Stimulated activated memory B cell treated with anti-CD40 and anti-IgM and Interleukin-4, amounts not matched to agents 10 μg/mL and 1 μg/mL and 100 μg/mL, for 72 hours (primary cell): ENCODE results near the gene NAA40.

Experiments used
- ATAC-seq: fragments of 150-1000 bp; cut with Tn5 transposase; 2 replicates; pipeline ENCODE4 v1.10.0; 2021
- H3K27ac Mint-ChIP-seq: one replicate; pipeline ENCODE4 v1.8.0; 2022; ENCODE audit warnings: mild to moderate bottlenecking, mixed read lengths
- H3K27me3 Mint-ChIP-seq: one replicate; pipeline ENCODE4 v1.8.0; 2022; ENCODE audit warnings: mixed read lengths
- H3K36me3 Mint-ChIP-seq: one replicate; pipeline ENCODE4 v1.8.0; 2022; ENCODE audit warnings: mixed read lengths
- H3K4me1 Mint-ChIP-seq: one replicate; pipeline ENCODE4 v1.8.0; 2022; ENCODE audit warnings: mixed read lengths
- H3K4me3 Mint-ChIP-seq: one replicate; pipeline ENCODE4 v1.8.0; 2022; ENCODE audit warnings: mild to moderate bottlenecking, moderate library complexity, mixed read lengths
- H3K9me3 Mint-ChIP-seq: one replicate; pipeline ENCODE4 v1.8.0; 2022; ENCODE audit warnings: mixed read lengths

NAA40 gene

DNA sequence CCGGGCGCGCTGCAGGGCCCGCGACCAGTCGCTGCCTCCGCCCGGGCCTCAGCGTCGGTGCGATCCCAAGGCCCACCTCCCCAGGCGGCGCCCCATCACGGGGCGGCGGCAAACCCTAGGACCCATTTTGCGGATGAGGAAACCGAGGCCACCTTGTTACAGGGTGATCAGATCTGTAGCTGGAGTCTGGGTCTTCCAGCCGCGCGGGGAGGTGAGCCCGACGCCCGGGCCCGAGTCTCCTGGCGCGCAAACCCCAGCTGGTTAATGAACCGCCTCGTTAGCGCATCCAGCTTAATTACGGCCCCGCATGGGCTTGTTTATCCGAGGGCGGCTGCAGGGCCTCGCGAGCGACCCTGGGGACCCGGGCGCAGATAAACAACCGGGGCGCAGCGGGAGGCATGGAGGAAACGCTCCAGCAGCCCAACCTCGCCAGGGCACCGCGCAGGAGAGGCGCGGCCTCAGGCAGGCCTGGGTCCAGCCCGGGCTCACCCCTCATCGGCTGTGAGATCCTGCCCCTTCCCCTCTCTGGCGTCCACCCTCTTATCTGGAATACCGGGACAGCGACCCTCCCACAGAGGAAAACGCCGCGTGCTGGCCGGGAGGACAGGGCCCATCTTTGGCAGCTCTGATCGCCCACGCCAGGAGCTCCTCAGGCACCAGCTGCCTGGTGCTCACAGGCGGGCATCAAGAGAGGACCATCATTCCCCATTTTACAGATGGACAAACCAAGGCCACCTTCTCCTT, 62.1 kb downstream of the NAA40 start:
- Mint-ChIP-seq H3K9me3 (no peaks in the 10 kb centered on the region), H3K4me1 (peaks cover 29% of the 10 kb centered on the region), H3K27ac (no peak overlapping the region), H3K4me3 (peak overlapping the region; percentile 13), H3K36me3 (peaks cover 27% of the 10 kb centered on the region), H3K27me3 (peaks cover 8% of the 10 kb centered on the region)
- ATAC-seq = no peak

DNA sequence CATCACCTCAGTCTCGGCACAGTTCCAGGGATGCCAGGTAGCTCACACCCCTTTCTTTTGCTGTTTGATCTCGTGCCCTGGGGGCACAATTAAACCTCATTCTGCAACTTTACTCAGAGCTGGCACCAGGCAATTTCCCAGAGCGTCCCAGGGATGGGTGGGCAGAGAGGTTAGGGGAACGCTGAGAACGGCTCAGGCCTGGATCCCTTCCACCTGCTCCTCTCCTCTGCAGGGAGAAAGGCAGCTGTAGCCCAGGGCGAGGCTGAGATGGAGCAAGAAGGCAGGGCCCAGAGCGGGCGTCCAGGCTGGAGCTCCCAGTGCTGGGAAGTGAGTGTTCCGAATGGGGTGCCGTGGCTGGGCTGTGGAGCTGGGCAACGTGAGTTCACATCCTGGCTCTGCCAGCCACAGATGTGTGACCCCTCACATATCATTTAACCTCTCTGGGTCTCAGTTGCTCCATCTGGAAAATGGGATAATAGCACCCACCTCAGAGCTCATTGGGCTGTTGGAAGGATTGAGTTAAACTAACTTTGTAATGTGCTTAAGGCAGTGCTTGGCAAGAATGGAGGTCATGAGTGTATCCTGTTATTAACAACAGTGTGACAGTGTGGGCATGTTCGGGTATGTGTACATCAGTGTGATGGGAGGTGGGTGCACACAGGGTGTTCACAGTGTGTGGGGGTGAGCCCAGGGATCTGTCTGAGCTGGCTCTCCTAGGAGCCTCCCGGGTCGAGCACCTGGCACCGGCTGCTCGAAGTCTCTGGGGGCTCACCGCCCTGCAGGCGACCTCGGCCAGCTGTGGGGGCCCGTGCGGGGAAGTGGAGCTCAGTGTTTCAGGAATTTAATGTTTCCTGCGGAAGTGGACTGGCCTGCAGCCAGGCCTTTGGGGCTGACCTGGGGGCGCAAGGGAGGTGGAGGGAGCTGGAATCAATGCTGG, 63.0 kb downstream of the NAA40 start:
- peaks cover 16% of the 10 kb centered on the region for H3K27me3 Mint-ChIP-seq
- peak overlapping the region; percentile 13 for H3K4me3 Mint-ChIP-seq
- H3K4me1 Mint-ChIP-seq = peaks cover 34% of the 10 kb centered on the region
- H3K9me3 Mint-ChIP-seq = no peaks in the 10 kb centered on the region
- no peak overlapping the region for H3K27ac Mint-ChIP-seq
- no peak for ATAC-seq
- H3K36me3 Mint-ChIP-seq = peaks cover 19% of the 10 kb centered on the region

DNA sequence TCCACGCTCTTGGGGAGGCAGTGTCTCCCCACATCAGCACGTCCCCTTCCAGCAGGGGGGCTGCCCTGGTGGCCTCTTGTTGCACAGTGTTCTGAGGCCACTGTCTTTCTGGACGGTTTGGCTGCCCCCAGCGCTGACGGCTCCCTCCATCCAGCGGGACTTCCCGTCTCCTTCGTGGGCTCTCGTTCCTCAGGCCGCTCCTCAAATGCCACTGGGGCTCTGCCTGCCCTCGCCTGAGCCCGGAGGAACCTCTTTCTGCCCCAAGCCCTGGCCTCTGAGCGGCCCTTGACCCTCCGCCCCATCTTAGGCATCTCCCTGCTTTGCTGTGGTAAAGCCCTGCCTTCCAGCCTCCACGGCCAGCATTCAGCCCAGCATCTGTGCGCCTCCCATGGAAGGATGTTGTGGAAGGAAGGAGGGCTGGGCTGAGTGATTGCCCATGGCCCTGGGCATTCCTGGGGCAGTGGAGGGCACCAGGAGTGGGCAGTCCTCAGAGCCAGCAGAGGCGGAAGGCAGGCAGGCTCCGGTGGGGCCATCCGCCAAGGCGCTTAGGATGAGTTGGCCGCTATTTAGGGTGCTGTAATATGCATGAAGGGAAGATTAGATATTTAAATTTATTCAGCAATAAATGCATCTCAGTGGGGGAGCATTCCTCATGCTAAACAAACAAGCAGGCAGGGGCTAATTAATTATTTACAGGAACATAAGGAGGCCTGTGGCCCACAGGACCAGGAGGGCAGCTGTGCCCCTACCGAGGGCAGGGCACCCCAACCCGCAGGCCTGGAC, 65.2 kb downstream of the NAA40 start:
- H3K4me3 Mint-ChIP-seq = no peak overlapping the region
- H3K27ac Mint-ChIP-seq = no peak overlapping the region
- peaks cover 29% of the 10 kb centered on the region for H3K4me1 Mint-ChIP-seq
- peaks cover 38% of the 10 kb centered on the region for H3K27me3 Mint-ChIP-seq
- ATAC-seq = no peak
- no peaks in the 10 kb centered on the region for H3K9me3 Mint-ChIP-seq
- H3K36me3 Mint-ChIP-seq = no peaks in the 10 kb centered on the region

DNA sequence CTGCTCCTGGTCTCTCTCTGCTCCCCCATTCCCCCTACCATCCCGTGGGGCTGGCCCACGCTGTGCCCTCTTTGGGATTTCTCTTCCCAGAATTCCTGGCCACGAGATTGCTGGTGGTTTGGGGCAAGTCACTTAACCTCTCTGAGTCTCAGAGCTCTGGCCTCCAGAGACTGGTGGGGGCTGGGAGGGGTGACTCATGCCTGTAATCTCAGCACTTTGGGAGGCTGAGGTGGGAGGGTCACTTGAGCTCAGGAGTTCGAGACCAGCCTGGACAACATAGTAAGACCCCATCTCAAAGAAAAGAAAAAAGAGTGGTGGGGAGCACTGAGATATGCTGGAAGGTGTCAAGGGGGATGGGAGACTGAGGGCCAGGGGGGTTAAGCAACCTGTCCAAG, 65.8 kb downstream of the NAA40 start:
- H3K4me1 Mint-ChIP-seq = peaks cover 26% of the 10 kb centered on the region
- no peaks in the 10 kb centered on the region for H3K36me3 Mint-ChIP-seq
- ATAC-seq = no peak
- H3K27me3 Mint-ChIP-seq = peaks cover 41% of the 10 kb centered on the region
- H3K27ac Mint-ChIP-seq = no peak overlapping the region
- no peak overlapping the region for H3K4me3 Mint-ChIP-seq
- no peaks in the 10 kb centered on the region for H3K9me3 Mint-ChIP-seq

DNA sequence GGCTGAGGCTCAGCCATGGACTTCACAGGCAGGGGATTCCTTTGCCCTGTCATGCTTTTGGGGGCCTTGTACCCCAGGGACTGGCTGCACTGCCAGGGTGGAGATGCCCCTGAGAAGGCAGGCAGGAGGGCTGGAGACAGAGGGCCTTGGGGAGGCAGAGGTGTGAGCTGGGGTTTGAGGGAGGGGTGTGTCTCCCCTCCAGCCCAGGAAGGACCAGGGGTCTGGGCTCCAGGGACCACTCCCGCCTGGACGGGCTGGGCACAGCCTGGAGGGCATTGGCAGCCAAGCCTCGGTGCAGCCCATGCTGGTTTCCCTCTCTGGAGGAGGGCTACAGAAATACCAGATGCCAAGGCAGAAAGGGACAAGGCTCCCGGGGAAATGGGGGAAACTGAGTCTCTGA, 66.9 kb downstream of the NAA40 start:
- Mint-ChIP-seq H3K4me1 (peaks cover 21% of the 10 kb centered on the region), H3K27me3 (peaks cover 51% of the 10 kb centered on the region), H3K9me3 (peaks cover 9% of the 10 kb centered on the region), H3K36me3 (peaks cover 9% of the 10 kb centered on the region), H3K4me3 (no peak overlapping the region), H3K27ac (no peak overlapping the region)
- ATAC-seq = no peak

DNA sequence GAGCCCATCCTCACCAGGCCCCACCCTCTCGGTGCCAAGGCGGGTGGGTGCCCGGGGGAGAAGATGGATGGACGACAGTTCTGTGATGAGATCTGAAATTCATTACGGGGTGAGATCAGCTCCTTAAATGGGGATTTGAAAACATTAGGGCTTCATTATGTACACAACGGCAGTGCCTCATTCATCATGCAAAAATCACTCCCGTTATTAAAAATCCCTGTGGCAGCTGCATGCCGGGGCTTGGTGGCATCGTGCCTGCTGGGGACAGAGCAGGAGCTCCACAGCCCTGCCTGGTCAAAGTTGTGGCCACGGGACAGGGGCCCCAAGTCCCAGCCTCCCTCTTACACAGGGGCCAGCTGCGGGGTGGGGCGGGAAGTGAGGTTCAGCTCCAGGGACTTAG, 67.6 kb downstream of the NAA40 start:
- ATAC-seq = no peak
- peaks cover 14% of the 10 kb centered on the region for H3K9me3 Mint-ChIP-seq
- peaks cover 16% of the 10 kb centered on the region for H3K36me3 Mint-ChIP-seq
- H3K27ac Mint-ChIP-seq = no peak overlapping the region
- no peak overlapping the region for H3K4me3 Mint-ChIP-seq
- H3K4me1 Mint-ChIP-seq = peaks cover 21% of the 10 kb centered on the region
- peaks cover 58% of the 10 kb centered on the region for H3K27me3 Mint-ChIP-seq
